Activated CD4-positive, CD25-positive, alpha-beta regulatory T cell treated with anti-CD3 and anti-CD28 coated beads, Interleukin-2, amount 50 U/mL, for 16 hours (primary cell): Measurements from ENCODE around the gene ANTXRL.
"Not testable (repeated sequence)": the region's sequence is repeated elsewhere in the genome, so short reads cannot be mapped to it uniquely, and the experiment has no call there.

Experiments used
- DNase-seq: peaks from one replicate; pipeline ENCODE4 v3.0.0-alpha.2; 2020; ENCODE audit warnings: low read depth, low spot score

ANTXRL gene

GRCh38 chr10:46294641-46295220, 7.9 kb downstream of the ANTXRL start:
- DNase-seq, result no peak

GRCh38 chr10:46295350-46296010, 8.7 kb downstream of the ANTXRL start:
- not testable (repeated sequence) for DNase-seq

- not testable (repeated sequence) for DNase-seq
Observed at GRCh38 chr10:46296086-46296485, 9.3 kb downstream of the ANTXRL start.

- no peak for DNase-seq
Observed at GRCh38 chr10:46296641-46297141, 9.9 kb downstream of the ANTXRL start.

GRCh38 chr10:46297406-46298204, 10.8 kb downstream of the ANTXRL start:
- DNase-seq, result no peak

GRCh38 chr10:46298477-46299285, 11.9 kb downstream of the ANTXRL start:
- DNase-seq, result no peak

GRCh38 chr10:46299286-46299535, 12.4 kb downstream of the ANTXRL start:
- DNase-seq, result no peak

- DNase-seq, result no peak
Observed at GRCh38 chr10:46299536-46300369, 13.0 kb downstream of the ANTXRL start.

- not testable (repeated sequence) for DNase-seq
Observed at GRCh38 chr10:46300370-46300711, 13.5 kb downstream of the ANTXRL start.

GRCh38 chr10:46301056-46301645, 14.4 kb downstream of the ANTXRL start:
- no peak for DNase-seq

GRCh38 chr10:46301721-46302479, 15.1 kb downstream of the ANTXRL start:
- DNase-seq, result no peak

GRCh38 chr10:46302765-46303352, 16.1 kb downstream of the ANTXRL start:
- not testable (repeated sequence) for DNase-seq

GRCh38 chr10:46304062-46304461, 17.3 kb downstream of the ANTXRL start:
- DNase-seq, result no peak

- DNase-seq, result not testable (repeated sequence)
Observed at GRCh38 chr10:46304671-46305070, 17.9 kb downstream of the ANTXRL start.

GRCh38 chr10:46305079-46305818, 18.5 kb downstream of the ANTXRL start:
- no peak for DNase-seq

- DNase-seq, result no peak
Observed at GRCh38 chr10:46305986-46306385, 19.2 kb downstream of the ANTXRL start.

- no peak for DNase-seq
Observed at GRCh38 chr10:46306516-46307184, 19.9 kb downstream of the ANTXRL start.
